HG03354 (cell line): ENCODE results near the gene GHR.
"Not testable (repeated sequence)": the region's sequence is repeated elsewhere in the genome, so short reads cannot be mapped to it uniquely, and the experiment has no call there.

ENCODE experiments used
- ATAC-seq: cut with Tn5 transposase; IDR thresholded peaks from one replicate; pipeline ENCODE4 v1.9.1; 2021; ENCODE audit warnings: mild to moderate bottlenecking; ENCODE audit not compliant: unreplicated experiment, poor library complexity, severe bottlenecking

Gene GHR

DNA sequence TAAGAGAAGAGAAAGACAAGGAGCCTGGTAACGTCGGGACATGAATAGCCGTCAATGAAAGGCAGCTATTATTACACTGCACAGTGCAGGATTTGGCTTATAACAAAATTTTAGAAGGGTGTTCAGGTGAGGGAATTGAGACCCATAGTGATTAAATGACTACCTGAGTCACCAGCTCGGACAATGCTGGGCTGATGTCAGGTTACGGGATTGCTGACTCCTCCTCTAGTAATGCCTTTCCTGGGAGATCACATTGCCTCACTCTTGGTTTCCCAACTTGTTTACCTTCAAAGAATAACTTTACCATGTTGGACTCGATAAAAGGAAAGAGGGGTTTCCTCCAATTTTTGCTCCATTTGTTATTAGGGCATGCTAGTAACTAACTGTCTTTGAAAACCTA lies 132.6 kb downstream of the GHR start:
- ATAC-seq, result no peak

DNA sequence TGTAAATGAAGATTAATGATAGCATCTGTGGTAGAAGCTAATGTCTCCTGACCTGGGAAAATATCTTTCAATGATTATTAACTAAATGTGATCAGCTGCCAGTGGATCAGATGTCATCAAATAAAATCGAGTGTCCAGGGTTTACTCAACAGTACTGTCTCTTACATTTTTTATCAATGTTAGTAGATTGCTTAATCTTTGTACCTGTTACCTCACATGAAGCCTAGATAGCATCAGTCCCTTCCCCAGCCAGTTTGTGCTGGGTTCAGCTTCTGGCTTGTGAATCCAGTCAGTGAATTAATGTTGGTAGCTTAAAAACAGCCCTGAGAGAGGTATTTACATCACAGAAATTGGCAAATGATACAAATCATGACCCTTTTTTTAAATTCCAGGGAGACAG lies 134.4 kb downstream of the GHR start:
- no peak for ATAC-seq

DNA sequence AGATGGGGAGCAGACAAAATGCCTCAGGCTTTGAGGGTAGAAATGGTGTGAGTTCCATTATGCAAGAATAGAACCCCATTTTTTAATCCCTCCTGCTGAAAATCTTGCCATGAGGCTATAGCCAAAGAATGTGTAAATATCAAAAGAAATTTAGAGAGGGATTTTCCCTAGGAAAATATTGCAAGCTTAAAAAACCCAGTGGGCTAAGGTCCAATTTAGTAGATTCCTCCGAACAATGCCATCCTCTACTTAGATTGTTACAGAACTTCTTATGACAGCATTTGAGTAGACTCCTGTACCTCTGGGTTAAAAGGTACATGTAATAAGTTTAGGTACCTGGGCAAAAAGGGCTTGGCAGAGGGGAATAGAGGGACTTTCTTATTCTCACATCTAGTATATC lies 138.4 kb downstream of the GHR start:
- no peak for ATAC-seq

- no peak for ATAC-seq
Measured at GRCh38 chr5:42564689-42565356, 141.6 kb downstream of the GHR start.

- no peak for ATAC-seq
Measured at GRCh38 chr5:42566652-42567295, 143.5 kb downstream of the GHR start.

DNA sequence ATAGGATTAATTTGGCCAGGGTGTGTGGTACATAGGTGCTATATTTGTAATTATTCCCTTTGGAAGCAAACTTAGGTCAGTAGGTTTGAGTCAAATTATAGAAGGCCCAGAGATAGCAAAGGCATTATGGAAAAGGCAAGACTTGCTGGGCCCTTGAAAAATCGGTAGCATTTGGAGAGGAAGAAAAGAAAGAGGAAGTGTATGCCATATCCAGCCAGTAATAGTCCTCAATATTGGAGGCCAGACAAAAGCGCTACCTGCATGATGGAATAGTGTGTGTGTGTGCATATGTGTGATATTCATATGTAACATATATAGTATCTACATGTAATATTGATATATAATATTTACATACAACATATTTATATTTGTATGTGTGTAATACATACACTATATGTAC lies 146.1 kb downstream of the GHR start:
- ATAC-seq, result no peak

GRCh38 chr5:42569953-42570548 lies 146.8 kb downstream of the GHR start:
- ATAC-seq, result no peak

- no peak for ATAC-seq
Measured at GRCh38 chr5:42570966-42571960, 148.0 kb downstream of the GHR start.

GRCh38 chr5:42572313-42572712 lies 149.1 kb downstream of the GHR start:
- ATAC-seq, result no peak

DNA sequence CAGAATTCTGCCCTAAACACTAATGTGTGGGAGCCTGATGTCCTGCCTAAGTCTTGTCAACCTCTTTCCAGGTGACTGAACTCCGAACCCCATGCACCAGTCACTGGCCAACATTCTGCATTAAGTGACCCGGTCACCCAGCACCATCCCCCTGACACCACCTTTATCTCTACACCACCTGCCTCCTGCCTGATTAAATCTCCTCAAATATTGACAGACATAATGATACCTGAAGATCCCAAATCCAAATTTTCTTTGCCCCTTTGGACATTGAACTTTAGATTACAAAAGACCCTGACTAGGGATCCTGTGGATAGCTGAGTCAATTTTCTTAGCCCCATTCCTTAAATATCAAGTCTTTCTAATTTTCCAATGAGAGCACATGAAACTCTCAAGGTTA lies 150.1 kb downstream of the GHR start:
- no peak for ATAC-seq

DNA sequence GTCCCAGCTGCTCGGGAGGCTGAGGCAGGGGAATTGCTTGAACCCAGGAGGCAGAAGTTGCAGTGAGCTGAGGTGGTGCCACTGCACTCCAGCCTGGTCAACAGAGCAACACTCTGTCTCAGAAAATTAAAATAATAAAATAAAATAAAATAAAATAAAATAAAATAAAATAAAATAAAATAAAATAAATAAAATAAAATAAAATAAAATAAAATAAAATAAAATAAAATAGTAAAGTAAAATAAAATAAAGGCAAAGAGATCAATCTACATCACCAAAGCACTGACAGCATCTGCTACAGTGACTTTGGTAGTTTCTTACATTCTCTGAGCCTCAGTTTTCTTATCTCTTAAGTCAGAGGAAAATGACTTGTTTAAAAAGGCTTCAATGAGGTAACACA lies 152.7 kb downstream of the GHR start:
- ATAC-seq, result not testable (repeated sequence)

DNA sequence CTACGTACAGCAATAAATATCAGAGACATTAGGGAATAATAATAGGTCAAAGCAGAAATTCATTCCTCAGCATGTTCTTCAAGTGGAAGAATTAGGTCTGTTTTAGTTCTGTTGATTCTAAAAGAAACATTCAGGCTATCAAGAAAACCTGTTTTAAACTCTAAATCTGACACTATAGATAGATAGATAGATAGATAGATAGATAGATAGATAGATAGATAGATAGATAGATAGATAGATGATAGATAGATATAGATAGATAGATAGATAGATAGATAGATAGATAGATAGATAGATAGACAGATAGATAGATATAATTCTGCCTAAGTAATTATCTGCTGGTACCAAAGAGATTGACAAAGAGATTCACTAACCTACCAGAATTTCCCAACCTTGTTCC lies 155.7 kb downstream of the GHR start:
- not testable (repeated sequence) for ATAC-seq

GRCh38 chr5:42579320-42579719 lies 156.1 kb downstream of the GHR start:
- no peak for ATAC-seq

GRCh38 chr5:42581845-42582244 lies 158.6 kb downstream of the GHR start:
- ATAC-seq, result no peak

DNA sequence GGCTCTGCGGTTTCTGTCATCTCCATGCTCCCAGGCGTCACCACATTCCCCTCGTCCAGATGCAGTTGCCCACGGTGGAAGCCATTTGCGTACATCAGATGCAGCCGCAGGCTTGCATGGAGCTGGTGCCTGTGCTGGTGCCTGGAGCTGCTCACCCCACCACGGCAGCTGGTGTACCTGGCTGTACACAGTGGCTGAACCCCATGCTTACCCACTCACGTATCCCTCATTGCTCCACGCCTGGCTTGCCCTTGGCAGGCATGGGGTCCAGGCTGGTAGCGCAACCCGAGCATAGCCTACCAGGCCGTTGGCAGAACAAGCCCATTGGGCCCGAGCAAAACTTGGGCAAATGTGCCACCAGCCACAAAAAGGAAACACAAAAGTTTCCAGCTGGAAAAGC lies 159.5 kb downstream of the GHR start:
- ATAC-seq, result no peak

GRCh38 chr5:42583322-42583721 lies 160.1 kb downstream of the GHR start:
- ATAC-seq, result peak; percentile 69

GRCh38 chr5:42586625-42587024 lies 163.4 kb downstream of the GHR start:
- no peak for ATAC-seq

DNA sequence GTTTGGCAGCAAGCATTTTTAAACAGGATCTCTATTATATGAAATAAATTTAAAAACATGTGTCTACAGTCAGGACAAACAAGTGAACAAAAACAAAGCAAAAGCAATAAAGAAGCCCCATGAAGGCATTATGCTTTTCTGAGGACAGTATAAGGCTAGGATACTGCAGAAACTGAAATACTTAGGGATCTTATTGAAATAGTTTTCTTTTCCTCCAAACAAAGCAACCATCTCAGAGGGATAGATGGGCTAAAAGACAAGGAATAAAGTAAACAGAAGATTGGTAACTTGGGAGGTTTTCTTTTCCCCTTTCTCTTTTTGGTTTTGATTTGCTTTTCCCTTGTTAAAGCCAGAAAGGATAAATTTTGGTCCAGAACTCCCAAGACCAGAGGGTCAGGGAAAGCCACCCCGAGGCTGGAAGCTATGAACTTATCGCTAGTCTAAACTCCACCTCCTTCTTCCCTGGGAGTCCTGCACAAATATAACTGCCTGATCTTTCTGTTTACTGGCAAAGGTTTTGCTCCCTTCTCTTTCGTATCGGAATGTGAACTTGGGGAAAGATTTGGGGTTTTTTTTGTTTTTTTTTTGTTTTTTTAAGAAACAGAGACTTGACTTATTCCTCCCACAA lies 164.0 kb downstream of the GHR start:
- ATAC-seq, result no peak

DNA sequence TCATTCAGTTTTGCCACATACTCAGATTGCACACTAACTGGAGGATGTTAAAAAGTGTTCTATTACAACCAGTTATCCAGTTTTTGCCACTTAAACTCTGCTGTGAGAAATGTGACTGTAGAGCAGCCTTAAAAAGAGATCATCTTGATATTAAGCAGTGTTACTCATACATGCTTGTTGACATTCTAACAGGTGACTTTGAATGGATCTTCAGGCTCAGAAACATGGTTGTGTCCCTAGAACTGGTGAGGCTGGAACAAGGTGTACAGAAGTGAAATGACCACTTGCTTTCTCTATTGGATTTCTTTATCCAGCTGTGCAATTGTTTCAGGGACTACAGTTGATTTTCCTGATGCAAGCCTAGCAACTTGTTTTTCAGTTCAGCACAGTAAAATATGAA lies 167.3 kb downstream of the GHR start:
- no peak for ATAC-seq

- ATAC-seq, result no peak
Measured at GRCh38 chr5:42591015-42591414, 167.8 kb downstream of the GHR start.
